WI38 (cell line): ENCODE measurements around the gene IQCK.

Experiments used
- H3K4me3 ChIP-seq: 2 replicates; pipeline ENCODE4 v1.5.1; 2011; ENCODE audit warnings: low read depth, mild to moderate bottlenecking, control low read depth, low read length
- TF ChIP-seq, protein P1 (sequence below): IDR thresholded peaks from 2 replicates; pipeline ENCODE4 v1.5.1; 2012; ENCODE audit warnings: low read depth, mild to moderate bottlenecking, control low read depth, low read length

Gene IQCK

DNA sequence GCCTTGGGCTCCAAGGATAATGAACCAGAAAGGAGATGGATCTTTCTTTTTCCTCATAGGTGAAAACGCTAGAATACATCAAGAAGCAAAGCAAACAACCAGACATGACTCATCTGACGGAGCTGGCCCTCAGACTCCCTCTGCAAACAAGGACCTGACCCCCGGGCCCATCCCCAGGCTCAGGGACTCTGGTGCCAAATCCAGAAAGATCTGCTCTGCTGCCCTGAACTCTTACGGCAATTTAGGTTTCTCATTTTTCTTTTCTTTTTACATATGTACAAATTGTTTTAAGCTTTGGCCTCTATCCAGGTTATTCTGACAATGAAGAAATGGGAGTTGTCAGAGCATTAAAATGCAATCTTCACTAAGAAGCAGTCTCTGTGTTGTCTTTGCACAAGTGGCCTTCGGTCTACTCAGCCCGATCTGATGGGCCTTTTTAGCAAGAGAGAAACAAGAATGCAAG, 17.7 kb upstream of the IQCK start:
- TF ChIP-seq, protein P1, sequence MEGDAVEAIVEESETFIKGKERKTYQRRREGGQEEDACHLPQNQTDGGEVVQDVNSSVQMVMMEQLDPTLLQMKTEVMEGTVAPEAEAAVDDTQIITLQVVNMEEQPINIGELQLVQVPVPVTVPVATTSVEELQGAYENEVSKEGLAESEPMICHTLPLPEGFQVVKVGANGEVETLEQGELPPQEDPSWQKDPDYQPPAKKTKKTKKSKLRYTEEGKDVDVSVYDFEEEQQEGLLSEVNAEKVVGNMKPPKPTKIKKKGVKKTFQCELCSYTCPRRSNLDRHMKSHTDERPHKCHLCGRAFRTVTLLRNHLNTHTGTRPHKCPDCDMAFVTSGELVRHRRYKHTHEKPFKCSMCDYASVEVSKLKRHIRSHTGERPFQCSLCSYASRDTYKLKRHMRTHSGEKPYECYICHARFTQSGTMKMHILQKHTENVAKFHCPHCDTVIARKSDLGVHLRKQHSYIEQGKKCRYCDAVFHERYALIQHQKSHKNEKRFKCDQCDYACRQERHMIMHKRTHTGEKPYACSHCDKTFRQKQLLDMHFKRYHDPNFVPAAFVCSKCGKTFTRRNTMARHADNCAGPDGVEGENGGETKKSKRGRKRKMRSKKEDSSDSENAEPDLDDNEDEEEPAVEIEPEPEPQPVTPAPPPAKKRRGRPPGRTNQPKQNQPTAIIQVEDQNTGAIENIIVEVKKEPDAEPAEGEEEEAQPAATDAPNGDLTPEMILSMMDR: no peak
- no peak overlapping the region for H3K4me3 ChIP-seq

DNA sequence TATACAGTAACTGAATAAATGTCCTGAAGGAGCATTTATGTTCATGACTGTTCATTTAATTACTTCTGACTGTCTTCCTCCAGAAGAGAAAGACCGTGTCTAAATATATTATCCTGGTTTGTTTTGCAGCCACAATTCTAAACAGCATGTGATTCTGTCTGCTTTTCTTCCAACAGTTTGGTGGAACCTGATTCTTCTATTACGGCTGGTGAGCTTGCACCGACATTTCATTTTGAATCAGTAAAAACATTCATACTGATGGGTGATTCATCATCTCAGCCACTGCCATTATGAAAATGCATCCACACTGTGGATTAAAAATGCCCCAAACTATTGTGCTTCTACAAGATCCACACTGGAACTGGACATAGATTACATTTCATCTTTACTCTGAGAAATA, 17.0 kb upstream of the IQCK start:
- TF ChIP-seq, protein P1: no peak
- H3K4me3 ChIP-seq: no peak overlapping the region

DNA sequence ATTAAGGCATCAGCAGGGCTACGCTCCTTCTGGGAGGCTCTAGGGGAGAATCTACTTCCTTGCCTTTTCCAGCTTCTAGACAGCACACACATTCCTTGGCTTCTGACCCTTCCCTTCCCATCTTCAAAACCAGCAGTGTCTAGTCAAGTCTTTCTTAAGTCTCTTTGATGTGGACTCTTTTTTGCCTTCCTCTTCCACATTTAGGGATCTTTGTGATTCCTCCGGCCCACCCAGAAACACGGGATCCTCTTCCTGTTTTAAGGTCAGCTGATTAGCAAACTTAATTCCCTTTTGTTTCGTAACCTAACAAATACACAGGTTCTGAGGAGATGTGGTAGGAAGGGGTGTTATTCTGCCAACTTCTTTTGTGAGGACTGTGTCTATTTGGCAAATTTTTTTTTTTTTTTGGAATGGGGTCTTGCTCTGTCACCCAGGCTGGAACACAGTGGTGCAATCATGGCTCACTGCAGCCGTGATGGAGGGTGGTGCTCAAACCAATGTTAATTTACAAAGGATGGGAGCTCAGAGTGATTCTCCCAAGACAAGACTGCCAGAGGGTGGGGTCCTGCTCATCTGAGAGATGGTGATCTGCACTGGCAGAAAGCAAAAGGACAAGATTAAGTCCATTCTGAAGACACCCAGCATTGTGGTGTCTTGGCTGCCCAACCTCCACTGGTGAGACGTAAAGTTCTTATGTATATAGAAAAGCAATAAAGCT, 14.7 kb upstream of the IQCK start:
- no peak overlapping the region for H3K4me3 ChIP-seq
- TF ChIP-seq, protein P1: no peak

DNA sequence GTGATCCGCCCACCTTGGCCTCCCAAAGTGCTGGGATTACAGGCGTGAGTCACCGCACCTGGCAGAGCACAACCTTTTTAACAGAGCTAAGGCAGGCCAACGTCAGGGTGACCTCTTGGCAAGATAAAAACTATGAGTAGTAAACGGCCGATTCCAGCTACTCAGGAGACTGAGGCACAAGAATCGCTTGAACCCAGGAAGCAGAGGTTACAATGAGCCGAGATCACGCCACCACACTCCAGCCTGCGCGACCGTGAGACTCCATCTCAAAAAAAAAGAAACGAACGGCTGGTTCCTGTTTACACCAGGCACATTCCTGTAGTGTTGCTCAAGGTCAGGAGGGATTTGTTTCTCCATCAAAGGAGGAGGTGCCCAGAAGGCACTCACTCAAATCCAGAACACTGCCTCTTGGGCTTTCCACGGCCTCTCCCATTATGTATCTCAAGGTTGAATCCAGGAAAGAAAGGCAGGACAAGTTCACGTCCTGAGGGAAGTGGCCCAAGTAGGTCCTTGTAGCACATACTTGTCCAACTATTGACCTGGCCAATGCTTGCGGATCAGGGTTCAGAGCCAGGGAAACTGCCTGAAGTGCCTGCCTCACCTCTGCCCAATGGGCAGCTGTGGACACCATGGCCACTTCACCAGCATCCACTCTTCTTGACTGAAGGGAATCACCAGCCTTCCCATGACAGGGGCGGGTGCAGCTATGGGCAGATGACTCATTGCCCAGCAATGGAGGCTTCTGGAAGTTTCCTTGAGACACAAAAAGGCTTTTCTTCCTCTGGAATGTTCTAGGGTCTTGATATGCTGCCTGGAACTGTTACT, 13.5 kb upstream of the IQCK start:
- H3K4me3 ChIP-seq: no peak overlapping the region
- TF ChIP-seq, protein P1: no peak

DNA sequence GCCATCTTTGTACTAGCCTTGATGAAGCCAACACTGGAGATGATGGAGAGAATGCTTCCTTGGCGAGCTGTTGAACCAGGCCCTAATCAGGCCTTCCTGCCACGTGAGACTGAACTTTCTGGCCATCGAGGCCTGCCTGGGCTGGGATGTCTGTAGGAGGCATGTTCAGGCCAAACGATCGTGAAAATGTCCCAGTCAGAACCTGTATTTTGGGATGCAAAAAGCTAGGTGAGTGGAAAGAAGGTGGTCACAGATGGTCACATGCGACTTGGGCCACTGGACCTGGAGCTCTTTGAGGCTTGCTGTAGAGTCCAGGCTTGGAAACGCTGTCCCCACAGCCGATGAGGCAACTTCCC, 12.9 kb upstream of the IQCK start:
- no peak overlapping the region for H3K4me3 ChIP-seq
- TF ChIP-seq, protein P1: no peak

DNA sequence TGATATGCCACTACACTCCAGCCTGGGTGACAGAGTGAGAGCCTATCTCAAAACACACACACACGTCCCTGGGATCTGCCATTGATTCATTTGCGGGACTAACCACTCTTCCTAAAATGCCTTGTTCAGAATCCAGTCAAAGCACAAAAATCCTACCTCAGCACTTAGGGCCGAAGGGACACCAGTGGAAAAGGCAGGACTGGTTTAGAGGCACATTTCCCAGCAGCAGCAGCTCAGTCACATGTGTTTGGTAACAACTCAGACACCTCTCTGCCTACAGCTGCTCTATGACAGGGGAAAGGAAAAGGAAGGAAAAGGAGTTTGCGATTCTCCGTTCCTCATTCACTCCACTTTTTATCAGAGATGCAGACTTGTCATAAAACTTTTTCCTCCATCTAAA, 12.2 kb upstream of the IQCK start:
- no peak overlapping the region for H3K4me3 ChIP-seq
- TF ChIP-seq, protein P1: no peak

DNA sequence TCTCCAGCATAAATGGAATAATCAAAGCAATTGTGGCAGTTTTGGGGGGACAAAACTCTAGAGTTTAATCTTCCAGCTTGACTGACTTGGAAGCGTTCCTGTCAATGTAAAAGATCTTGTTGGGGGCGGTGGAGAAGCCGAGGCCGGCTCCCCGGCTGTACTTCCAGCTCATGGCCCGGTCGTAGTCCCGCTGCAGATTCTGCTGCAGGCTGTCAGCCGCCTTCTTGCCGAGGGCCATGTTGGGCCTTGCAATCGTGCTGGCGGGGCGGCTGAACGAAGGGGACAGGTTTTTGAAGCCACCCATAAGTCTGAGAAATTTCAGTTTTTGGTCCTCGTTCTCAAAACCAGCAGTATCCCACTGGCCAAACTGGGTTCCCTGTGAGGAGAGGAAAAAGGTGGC, 11.2 kb upstream of the IQCK start:
- TF ChIP-seq, protein P1: no peak

More for the DNA sequence above, 11.2 kb upstream of the IQCK start:
- H3K4me3 ChIP-seq: no peak overlapping the region
